CD4-positive, alpha-beta T cell treated with Interleukin-21 for 1 hour (primary cell): ENCODE data around the gene PTPRC.

Experiments
- DNase-seq: peaks from one replicate; pipeline ENCODE4 v3.0.0-alpha.2; 2020

The PTPRC gene

DNA sequence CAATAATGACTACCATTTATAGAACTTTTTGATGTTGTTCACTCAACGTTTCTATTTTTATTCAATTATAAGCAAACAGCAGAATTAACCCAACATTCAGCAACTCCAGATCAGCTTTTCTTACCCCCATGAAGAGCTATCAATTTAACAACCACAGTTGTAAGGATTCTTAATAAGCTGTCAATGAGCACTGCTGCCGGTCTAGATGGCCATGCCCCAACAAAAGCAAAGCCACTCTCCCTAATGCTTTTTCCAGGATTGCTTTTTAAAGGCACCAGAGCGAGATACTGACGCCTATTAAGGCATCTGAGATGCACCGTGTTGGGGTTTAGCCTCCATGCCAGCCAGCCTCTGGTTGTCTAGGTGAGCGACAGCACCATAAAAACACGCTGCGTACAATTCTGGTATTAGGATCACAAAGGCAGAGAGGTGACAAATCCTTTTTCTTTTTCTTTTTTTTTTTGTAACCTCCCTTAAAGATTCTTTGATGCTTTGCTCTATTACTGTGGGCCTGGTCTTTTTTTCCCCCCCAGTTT, 39.5 kb downstream of the PTPRC start:
- DNase-seq, result peak; percentile 85

- peak; percentile 66 for DNase-seq
Measured at GRCh38 chr1:198678901-198679329, 40.1 kb downstream of the PTPRC start.

GRCh38 chr1:198679535-198680173, 40.8 kb downstream of the PTPRC start:
- peak; percentile 79 for DNase-seq

- peak; percentile 54 for DNase-seq
Measured at GRCh38 chr1:198680174-198680875, 41.5 kb downstream of the PTPRC start.

- DNase-seq, result peak; percentile 61
Measured at GRCh38 chr1:198681252-198681651, 42.4 kb downstream of the PTPRC start.

DNA sequence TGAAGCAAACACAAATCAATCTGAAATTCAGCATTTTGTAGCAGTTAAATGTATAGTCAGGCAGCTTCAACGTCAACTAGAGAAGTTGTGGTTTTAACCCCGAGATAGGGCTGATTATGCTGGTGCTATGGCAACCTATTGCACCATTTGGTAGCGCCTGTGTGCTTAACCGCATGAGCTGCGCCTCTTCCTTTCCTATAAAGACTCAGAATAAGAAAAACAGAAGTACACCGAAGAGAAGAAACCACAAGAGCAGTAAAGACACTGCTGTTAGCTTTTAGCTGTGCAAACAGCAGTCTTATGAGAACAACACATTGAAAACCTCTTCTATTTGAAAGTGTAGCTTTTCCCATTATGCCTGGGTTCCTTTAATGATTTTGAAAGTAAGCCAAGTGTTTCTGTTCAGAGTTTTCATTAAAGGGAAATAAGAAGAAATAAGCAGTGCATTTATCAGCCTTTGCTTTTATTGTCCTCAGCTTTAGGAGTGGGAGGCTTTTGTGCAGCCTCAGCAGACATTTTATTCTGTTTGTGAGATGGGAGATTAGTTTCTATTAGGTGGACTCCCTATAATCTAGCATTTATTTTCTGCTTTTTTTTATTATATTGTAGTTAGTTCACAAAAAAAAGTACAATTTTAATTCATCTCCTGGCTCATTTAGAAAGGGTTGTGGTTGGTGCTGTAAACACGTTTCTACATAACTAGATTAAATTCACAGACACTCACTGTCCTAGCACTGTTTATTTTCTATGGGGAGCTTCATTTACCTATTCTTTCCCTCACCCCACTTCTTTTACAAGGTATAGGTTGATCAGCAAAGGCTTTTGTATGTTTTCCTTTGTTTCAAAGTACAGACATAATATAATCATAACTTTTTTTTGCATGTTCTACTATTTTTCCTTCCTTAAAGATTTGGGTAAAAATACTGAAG, 43.3 kb downstream of the PTPRC start:
- peak; percentile 96 for DNase-seq

GRCh38 chr1:198682850-198683249, 44.0 kb downstream of the PTPRC start:
- DNase-seq, result peak; percentile 45

- no peak for DNase-seq
Measured at GRCh38 chr1:198683449-198683848, 44.6 kb downstream of the PTPRC start.

DNA sequence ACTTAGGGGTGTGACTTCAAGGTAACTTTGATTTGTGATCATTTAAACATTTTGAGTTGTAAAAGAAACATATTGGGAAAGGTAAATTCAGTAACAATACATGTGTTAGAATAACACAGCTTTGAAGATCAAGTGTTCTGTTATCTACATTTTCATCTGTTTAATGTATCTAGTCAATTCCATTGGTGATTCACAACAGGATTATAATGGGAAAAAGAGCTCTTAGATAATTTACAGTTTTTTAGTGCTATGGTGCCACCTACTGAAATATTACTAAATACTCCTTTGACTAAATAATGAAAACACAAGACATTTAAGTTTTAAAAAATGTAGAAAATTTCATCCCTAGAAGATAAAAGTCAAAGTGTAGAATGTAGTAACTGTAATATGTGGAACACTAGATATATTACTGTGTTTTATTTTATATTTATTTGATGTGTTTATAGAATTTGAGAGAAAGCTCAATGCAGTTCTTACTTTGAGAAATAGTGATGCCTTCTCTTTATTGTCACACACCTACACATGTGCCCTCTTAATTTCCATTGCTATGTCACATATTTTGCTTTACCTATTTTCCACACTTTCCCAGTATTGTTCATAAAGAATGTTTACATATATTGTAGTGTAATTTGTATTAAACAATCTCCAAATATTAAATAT, 47.4 kb downstream of the PTPRC start:
- peak; percentile 54 for DNase-seq

DNA sequence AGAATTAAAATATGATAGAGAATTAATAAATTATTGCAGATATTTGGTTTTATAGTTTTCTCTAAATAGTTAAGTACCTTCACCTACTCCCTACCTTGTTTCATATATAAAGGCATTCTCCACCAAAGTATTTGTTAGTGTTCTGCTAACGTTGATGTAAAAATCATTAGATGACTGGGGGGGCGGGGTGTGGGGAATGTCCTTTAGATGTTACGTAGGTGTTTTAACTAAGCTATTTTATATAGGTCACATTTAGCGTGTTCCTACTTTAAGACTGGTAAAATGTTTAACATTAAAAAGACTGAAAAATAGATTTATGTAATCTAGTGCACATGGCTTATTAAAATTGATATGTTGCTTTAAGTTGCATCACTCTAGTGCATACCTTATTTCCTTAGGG, 48.6 kb downstream of the PTPRC start:
- peak; percentile 44 for DNase-seq

DNA sequence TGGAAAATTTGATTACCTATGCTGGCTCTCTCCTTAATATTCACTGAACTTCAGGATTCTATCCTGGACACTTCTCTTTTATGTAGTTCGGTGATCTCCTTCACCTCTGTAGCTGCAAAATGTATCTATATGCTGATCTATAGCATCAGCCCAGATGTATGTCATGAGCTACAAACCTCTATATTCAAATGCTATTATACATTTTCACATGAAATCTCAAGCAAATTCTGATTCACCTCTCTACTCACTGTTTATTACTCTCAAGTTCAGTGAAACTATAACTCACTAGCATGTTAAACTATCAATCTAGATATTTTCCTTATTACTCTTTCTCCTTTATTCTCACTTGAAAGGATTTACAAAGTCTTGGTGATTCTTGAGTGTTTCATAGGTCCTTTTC, 52.2 kb downstream of the PTPRC start:
- no peak for DNase-seq

- DNase-seq, result no peak
Measured at GRCh38 chr1:198693321-198693720, 54.5 kb downstream of the PTPRC start.

DNA sequence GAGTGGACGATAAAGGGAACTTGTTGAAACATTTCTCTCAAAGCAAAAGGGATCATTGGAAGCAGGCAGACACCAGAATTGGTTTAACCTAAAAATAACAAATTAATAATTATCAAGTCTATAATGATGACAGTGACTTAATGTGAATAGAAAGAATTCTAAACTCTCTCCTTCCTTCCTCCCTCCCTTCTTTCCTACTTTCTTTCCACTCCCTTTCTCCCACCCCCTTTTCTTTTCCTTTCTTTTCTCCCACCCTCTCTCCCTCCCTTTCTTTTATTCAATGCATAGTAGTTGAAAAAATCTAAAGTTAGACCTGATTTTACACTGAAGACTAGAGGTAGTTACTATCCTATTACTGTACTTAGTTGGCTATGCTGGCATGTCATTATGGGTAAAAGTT, 55.7 kb downstream of the PTPRC start:
- no peak for DNase-seq

DNA sequence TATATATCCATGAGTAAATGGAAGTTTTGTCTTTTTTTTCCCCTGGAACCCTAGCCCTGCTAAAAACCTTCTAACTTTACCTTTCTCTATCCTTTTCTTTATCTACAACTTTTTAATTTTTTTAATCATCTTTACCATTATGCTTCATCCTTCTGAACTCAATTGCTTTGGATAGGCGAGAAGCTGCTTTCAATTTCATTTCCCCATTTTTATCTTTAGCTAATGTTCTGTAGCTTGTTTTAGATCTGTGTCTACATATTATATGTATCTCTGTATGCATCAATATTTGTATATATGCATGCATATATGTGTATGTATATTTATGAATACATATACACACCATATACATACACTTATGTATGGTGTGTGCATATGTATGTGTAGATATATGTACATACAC, 57.4 kb downstream of the PTPRC start:
- no peak for DNase-seq

DNA sequence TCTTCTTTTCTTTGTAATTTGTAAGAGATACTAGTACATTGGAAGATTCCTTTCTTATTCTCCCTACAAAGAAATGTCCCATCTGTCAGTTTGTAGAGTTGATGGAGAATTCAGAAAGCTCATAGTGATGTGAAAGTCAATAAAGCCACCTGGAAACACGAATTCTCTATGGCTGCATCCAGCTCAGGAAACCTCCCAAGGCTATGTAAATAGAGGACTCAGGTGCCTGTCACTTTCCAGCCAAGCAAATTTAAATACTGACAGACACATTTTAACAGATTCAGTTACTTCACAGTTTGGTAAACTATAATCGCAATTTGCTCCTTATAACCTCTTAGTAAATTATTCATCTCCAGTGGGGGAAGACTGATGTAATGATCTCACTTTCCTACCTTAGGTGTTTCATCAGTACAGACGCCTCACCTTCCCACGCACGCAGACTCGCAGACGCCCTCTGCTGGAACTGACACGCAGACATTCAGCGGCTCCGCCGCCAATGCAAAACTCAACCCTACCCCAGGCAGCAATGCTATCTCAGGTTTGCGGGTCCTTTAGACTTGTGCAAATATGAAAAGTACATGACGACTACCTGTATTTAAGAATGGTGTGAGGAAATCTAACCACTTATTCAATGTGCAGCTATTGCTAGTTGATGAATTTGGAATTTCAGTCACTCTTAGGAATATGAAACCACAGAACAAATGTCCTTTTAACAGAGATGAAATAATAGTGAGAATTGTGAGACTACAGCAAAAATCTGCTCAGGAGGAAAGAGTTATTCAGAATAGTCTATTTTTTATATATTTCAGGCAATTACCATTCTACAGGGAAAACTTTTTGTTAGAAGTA, 60.6 kb downstream of the PTPRC start:
- peak; percentile 75 for DNase-seq

DNA sequence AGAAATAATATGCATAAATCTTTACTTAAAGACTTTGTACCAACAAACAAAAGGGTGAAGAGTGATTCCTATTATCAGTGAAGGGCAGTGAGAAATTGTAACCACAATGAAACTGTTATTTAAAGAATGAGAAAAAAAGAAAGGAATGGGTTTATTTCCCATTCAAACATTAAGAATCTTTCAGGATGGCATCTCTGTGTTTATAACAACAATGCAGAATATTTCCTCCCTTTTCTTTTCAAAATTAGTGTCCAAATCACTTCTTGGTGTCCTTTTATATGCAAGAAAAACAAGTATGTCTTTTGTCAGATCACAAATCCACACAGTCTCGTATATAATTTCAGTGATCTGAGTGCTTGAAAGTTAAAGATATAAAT, 61.2 kb downstream of the PTPRC start:
- no peak for DNase-seq

DNA sequence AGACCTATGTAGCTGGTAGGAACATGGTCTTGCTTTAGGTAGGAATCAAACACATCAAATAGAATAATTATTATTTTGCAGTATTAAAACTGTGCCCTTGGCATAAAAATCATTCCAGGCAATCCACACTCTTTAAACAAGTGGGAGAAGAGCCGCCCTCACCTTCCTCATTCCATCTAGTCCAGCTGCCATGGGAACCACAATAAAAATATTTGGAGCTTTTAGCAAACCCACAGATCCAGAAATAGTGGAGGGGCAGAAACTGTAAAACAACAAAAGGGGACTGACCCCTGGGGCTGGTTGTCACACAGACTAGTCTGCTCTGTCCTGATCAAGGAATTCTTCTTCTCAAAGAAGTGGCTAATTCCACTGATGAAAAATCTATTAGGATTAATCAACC, 61.6 kb downstream of the PTPRC start:
- no peak for DNase-seq

DNA sequence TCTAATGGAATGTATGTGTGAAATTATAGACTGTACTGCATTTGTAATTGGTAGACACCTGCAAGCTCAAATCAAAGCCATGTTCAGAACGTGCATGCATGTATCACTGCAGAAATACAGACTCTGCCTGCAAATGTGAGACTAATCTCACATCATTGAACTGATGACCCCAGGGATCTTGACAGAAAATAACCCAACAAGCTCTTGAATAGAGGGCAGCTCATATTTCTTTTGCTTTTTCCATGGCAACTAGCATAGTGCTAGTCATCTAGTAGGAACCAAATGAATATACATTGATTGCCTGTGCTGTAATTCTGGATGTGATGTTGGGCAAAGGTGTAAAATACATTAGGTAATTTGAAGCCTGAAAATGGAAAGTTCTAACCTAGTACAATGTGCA, 62.4 kb downstream of the PTPRC start:
- no peak for DNase-seq

GRCh38 chr1:198701766-198702539, 63.1 kb downstream of the PTPRC start:
- DNase-seq, result no peak

GRCh38 chr1:198708761-198709525, 70.1 kb downstream of the PTPRC start:
- DNase-seq, result no peak
